Lung (tissue), 12 donors: ENCODE data around the gene EBI3. TPM values are rescaled to one million over a fixed set of nuclear protein-coding genes. Genes with fewer than 3 reads are reported as not detected.
"Not testable (repeated sequence)": the region's sequence is repeated elsewhere in the genome, so short reads cannot be mapped to it uniquely, and the experiment has no call there.

ENCODE experiments used
- ATAC-seq: fragments of 200-7000 bp; cut with Tn5 transposase; one replicate; pipeline ENCODE4 v1.9.1; 2020; ENCODE audit warnings: moderate number of reproducible peaks; ENCODE audit not compliant: insufficient read depth, low FRiP score
- DNase-seq, 3 donors: peaks; one replicate each; pipeline ENCODE4 v3.0.0-alpha.2; 2013 to 2017
- H3K27ac ChIP-seq, 2 donors: one replicate each; pipeline ENCODE4 v1.5.1; 2013; ENCODE audit warnings: mild to moderate bottlenecking in 2 of 2, moderate library complexity in 2 of 2, control low read depth in 1 of 2, inconsistent platforms in 1 of 2, low read depth in 1 of 2, low read length in 1 of 2
- H3K27me3 ChIP-seq, 3 donors: one replicate each; pipeline ENCODE4 v1.5.1; 2013; ENCODE audit warnings: low read length in 2 of 3; ENCODE audit not compliant: control insufficient read depth in 3 of 3, insufficient read depth in 3 of 3
- H3K36me3 ChIP-seq, 4 donors: one replicate each; pipeline ENCODE4 v1.5.1; 2013; ENCODE audit warnings: low read length in 4 of 4, mild to moderate bottlenecking in 1 of 4, moderate library complexity in 1 of 4; ENCODE audit not compliant: control insufficient read depth in 4 of 4, insufficient read depth in 4 of 4
- H3K4me1 ChIP-seq, 5 donors: one replicate each; pipeline ENCODE4 v1.5.1; 2013; ENCODE audit warnings: low read length in 5 of 5, mild to moderate bottlenecking in 2 of 5, moderate library complexity in 1 of 5; ENCODE audit not compliant: control insufficient read depth in 5 of 5, insufficient read depth in 5 of 5
- H3K4me3 ChIP-seq: one replicate; pipeline ENCODE4 v1.5.1; 2013; ENCODE audit warnings: mild to moderate bottlenecking, control low read depth, moderate library complexity
- H3K9ac ChIP-seq, 2 donors: one replicate each; pipeline ENCODE4 v1.5.1; 2013; ENCODE audit warnings: low read length in 2 of 2, control low read depth in 1 of 2; ENCODE audit not compliant: insufficient read depth in 1 of 2
- H3K9me3 ChIP-seq, 4 donors: one replicate each; pipeline ENCODE4 v1.5.1; 2013; ENCODE audit warnings: low read length in 3 of 4, mild to moderate bottlenecking in 1 of 4, moderate library complexity in 1 of 4; ENCODE audit not compliant: control insufficient read depth in 4 of 4, insufficient read depth in 3 of 4
- CTCF ChIP-seq: IDR thresholded peaks from 2 replicates; pipeline ENCODE4 v1.5.1; 2012; ENCODE audit warnings: mild to moderate bottlenecking; ENCODE audit errors: control extremely low read depth, extremely low read depth
- WGBS, 2 donors: extraction: QIAGEN DNeasy Blood & Tissue Kit; methylation state at CpG; one replicate each; pipeline ENCODE4 v1.1.7; 2013; 5-methylcytosine and 5-hydroxymethylcytosine counted together
- polyA plus RNA-seq, 2 donors: library from polyadenylated mRNA; stranded (reverse); fragments of 200-250 nt; gene quantifications; one replicate each; pipeline ENCODE4 v1.2.1, GENCODE V29; 2013
- total RNA-seq, 2 donors: library from RNA; depleted of rRNA in 1 of 2; stranded (reverse); fragments of >200 nt in 1 of 2; gene quantifications; one replicate each; pipeline ENCODE4 v1.2.1, GENCODE V29; 2014 to 2021
- donor health status: control.
- donor health status: control.
- donor health status: Bipolar disorder and iron deficiency.
- donor health status: healthy.
- donor health status: DM: yes; HTN: yes; CAD: no.

The EBI3 gene
- total and polyA plus RNA-seq, 4 donors = 4.1 to 92.7 (median 6.4) TPM

- H3K4me1 ChIP-seq = no peaks in the 10 kb centered on the region
- no peak overlapping the region for H3K9ac ChIP-seq
- H3K36me3 ChIP-seq = peaks cover 0 to 43% (median 15%) of the 10 kb centered on the region in 4 donors
- WGBS, 2 donors = 90 to 94% methylated on average over 30 of the region's 30 CpGs
- H3K9me3 ChIP-seq = no peaks in the 10 kb centered on the region
- no peak overlapping the region for H3K4me3 ChIP-seq
- DNase-seq (no peak), ATAC-seq (no peak)
- no peak overlapping the region for H3K27ac ChIP-seq
- no peaks in the 10 kb centered on the region for H3K27me3 ChIP-seq
- no peak for TF ChIP-seq CTCF
Measured at GRCh38 chr19:4267901-4268815, 38.8 kb downstream of the EBI3 start.

GRCh38 chr19:4268816-4269430, 39.6 kb downstream of the EBI3 start:
- H3K36me3 ChIP-seq = peaks cover 0 to 41% (median 15%) of the 10 kb centered on the region in 4 donors
- no peaks in the 10 kb centered on the region for H3K4me1 ChIP-seq
- ATAC-seq (no peak), DNase-seq (no peak)
- H3K27me3 ChIP-seq = no peaks in the 10 kb centered on the region
- H3K4me3 ChIP-seq = no peak overlapping the region
- H3K9me3 ChIP-seq = no peaks in the 10 kb centered on the region
- no peak for TF ChIP-seq CTCF
- H3K27ac ChIP-seq = no peak overlapping the region
- 80 to 90% methylated on average over 13 of the region's 13 CpGs for WGBS, 2 donors
- no peak overlapping the region for H3K9ac ChIP-seq

GRCh38 chr19:4272894-4273293, 43.6 kb downstream of the EBI3 start:
- ATAC-seq = no peak
- WGBS, 2 donors = 72 to 84% methylated on average over 10 of the region's 10 CpGs
- peaks cover 0 to 25% (median 5%) of the 10 kb centered on the region in 4 donors for H3K36me3 ChIP-seq
- no peaks in the 10 kb centered on the region for H3K9me3 ChIP-seq
- H3K4me3 ChIP-seq = no peak overlapping the region
- no peak overlapping the region for H3K9ac ChIP-seq
- DNase-seq = no peak
- TF ChIP-seq CTCF = no peak
- H3K4me1 ChIP-seq = peaks cover 0 to 3% (median 0%) of the 10 kb centered on the region in 5 donors
- peaks cover 0 to 1% (median 0%) of the 10 kb centered on the region in 3 donors for H3K27me3 ChIP-seq
- no peak overlapping the region for H3K27ac ChIP-seq

- not testable (repeated sequence) for H3K27me3 ChIP-seq, H3K9me3 ChIP-seq, H3K4me3 ChIP-seq, H3K9ac ChIP-seq, H3K4me1 ChIP-seq, H3K27ac ChIP-seq, DNase-seq, ATAC-seq
- WGBS, 2 donors = 89 to 90% methylated on average over 6 of the region's 6 CpGs
- peaks cover 0 to 12% (median 0%) of the 10 kb centered on the region in 4 donors for H3K36me3 ChIP-seq
Measured at GRCh38 chr19:4274321-4274686, 45.0 kb downstream of the EBI3 start.
